ENCODE measurements around the gene MACIR. TPM values are rescaled to one million over a fixed set of nuclear protein-coding genes. Genes with fewer than 3 reads are reported as not detected.

MACIR gene
- total and polyA plus RNA-seq, 10 of the 15 experiments (the other 5 are each of a cell fraction or from before 2014, with no cell fraction given): 2.1 to 16.1 (median 10.8) TPM

DNA sequence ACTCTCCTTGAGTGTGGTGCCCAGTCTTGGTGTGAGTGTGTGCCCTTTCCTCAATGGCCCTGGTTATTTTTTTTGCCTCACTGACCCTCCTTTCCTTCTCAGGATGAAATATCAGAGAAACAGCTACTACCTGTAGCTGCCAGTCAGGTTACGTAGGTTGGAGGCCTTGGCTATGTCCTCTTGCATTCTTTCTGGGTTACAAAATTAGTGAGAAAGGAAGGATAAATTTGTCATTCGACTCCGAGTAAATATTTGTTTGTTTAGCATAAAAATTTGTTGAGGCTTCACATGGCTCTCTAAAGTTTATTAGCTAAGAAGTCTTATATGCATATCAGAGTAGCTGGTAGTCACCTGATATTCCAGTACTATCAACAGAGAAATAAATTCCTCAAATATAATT, 15.4 kb downstream of the MACIR start (continued):
- TF ChIP-seq, protein P1, sequence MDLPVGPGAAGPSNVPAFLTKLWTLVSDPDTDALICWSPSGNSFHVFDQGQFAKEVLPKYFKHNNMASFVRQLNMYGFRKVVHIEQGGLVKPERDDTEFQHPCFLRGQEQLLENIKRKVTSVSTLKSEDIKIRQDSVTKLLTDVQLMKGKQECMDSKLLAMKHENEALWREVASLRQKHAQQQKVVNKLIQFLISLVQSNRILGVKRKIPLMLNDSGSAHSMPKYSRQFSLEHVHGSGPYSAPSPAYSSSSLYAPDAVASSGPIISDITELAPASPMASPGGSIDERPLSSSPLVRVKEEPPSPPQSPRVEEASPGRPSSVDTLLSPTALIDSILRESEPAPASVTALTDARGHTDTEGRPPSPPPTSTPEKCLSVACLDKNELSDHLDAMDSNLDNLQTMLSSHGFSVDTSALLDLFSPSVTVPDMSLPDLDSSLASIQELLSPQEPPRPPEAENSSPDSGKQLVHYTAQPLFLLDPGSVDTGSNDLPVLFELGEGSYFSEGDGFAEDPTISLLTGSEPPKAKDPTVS (IDR thresholded peaks at IDR 0.05; ENCODE audit: low read depth, low read length): no peak
- TF ChIP-seq, protein P2, sequence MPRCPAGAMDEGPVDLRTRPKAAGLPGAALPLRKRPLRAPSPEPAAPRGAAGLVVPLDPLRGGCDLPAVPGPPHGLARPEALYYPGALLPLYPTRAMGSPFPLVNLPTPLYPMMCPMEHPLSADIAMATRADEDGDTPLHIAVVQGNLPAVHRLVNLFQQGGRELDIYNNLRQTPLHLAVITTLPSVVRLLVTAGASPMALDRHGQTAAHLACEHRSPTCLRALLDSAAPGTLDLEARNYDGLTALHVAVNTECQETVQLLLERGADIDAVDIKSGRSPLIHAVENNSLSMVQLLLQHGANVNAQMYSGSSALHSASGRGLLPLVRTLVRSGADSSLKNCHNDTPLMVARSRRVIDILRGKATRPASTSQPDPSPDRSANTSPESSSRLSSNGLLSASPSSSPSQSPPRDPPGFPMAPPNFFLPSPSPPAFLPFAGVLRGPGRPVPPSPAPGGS (IDR thresholded peaks at IDR 0.05; ENCODE audit: borderline replicate concordance, insufficient read depth, low read depth, low read length, poor library complexity, severe bottlenecking): no peak

DNA sequence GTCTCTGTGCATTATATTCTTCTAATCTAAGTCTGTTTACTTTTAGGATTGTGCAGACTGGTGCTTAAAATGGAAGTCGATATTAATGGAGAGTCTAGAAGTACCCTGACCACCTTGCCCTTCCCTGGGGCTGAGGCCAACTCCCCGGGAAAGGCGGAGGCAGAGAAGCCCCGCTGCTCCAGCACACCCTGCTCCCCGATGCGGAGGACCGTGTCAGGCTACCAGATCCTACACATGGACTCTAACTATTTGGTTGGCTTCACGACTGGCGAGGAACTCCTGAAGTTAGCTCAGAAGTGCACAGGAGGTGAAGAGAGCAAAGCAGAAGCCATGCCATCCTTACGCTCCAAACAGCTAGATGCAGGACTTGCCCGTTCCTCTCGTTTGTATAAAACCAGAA, 17.3 kb downstream of the MACIR start:
- SMC1A ChIA-PET (ENCODE audit: uncharacterized antibody, unreplicated experiment): no interaction called here
- no peak overlapping the region for H2AFZ ChIP-seq (ENCODE audit: control insufficient read depth, low read depth, low read length)
- no peaks in the 10 kb centered on the region for H3K9me3 ChIP-seq (replicated peaks; ENCODE audit: control insufficient read depth, insufficient read depth, low read length)
- H3K9ac ChIP-seq (ENCODE audit: control insufficient read depth, insufficient read depth, low read length): no peak overlapping the region
- peaks cover 10% of the 10 kb centered on the region for H3K4me1 ChIP-seq (ENCODE audit: control insufficient read depth, insufficient read depth, low read length)
- no peak overlapping the region for H3K4me2 ChIP-seq (ENCODE audit: control insufficient read depth, insufficient read depth)
- H3K79me2 ChIP-seq (ENCODE audit: control insufficient read depth, insufficient read depth, low read length): peaks cover 12% of the 10 kb centered on the region
- H3K27ac ChIP-seq (ENCODE audit: control insufficient read depth, insufficient read depth): no peak overlapping the region
- peaks cover 3 to 6% of the 10 kb centered on the region in 2 experiments; a peak in 3 of 4 replicates for H3K36me3 ChIP-seq (ENCODE audit: control insufficient read depth in 2 of 2, insufficient read depth in 2 of 2, low read length in 1 of 2)
- BruUV-seq (replicated peaks): no TSS peak
- in situ Hi-C loops (cut with MboI) (no loop called here), intact Hi-C loops (cut with micrococcal nuclease; ENCODE audit: unreplicated experiment) (no loop called here)
- CTCF ChIA-PET: no interaction called here
- RAD21 ChIA-PET (ENCODE audit: unreplicated experiment): interaction anchor here (0.6 kb wide), 1 partner anchor 8 kb away, joined by 3 read pairs; no protein-coding TSS in a partner anchor
- H3K27me3 ChIP-seq (replicated peaks in 1 of 2; ENCODE audit: control insufficient read depth in 2 of 2, insufficient read depth in 2 of 2, low read length in 1 of 2): no peaks in the 10 kb centered on the region
- ATAC-seq (no peak), DNase-seq (ENCODE audit: low read depth, low spot score) (no peak), FAIRE-seq (no peak)
- H3K4me3 ChIP-seq: no peak overlapping the region
- no peaks in the 10 kb centered on the region for H4K20me1 ChIP-seq (ENCODE audit: control insufficient read depth, insufficient read depth)
- POLR2A ChIA-PET: no interaction called here
- 99% methylated on average over 12 of the region's 12 CpGs for WGBS (ENCODE audit: insufficient coverage, insufficient replicate concordance, low lambda C conversion rate, missing lambda C conversion rate)
- TF ChIP-seq, protein P3, sequence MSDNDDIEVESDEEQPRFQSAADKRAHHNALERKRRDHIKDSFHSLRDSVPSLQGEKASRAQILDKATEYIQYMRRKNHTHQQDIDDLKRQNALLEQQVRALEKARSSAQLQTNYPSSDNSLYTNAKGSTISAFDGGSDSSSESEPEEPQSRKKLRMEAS (IDR thresholded peaks at IDR 0.05; ENCODE audit: low read depth, low read length): no peak
- TF ChIP-seq, protein P1 (IDR thresholded peaks at IDR 0.05; ENCODE audit: low read depth, low read length): no peak
- no peak for TF ChIP-seq DPF2 (IDR thresholded peaks at IDR 0.05)
- TF ChIP-seq KDM1A (IDR thresholded peaks at IDR 0.05; ENCODE audit: borderline replicate concordance): no peak
